Ascending aorta (tissue), 2 donors: ENCODE data around the gene HMMR. TPM values are rescaled to one million over a fixed set of nuclear protein-coding genes. Genes with fewer than 3 reads are reported as not detected.

Source experiments
- DNase-seq, 2 donors: peaks; one replicate each; pipeline ENCODE4 v3.0.0-alpha.2; 2019; ENCODE audit warnings: low spot score in 2 of 2
- H3K27ac ChIP-seq, 2 donors: fragments of 200-600 bp; sonication (generic); one replicate each; pipeline ENCODE4 v1.5.1; 2016 to 2017; ENCODE audit warnings: mild to moderate bottlenecking in 1 of 2
- H3K27me3 ChIP-seq: fragments of 200-600 bp; sonication (generic); one replicate; pipeline ENCODE4 v1.5.1; 2017
- H3K36me3 ChIP-seq, 2 donors: fragments of 200-600 bp; sonication (generic); one replicate each; pipeline ENCODE4 v1.5.1; 2016
- H3K4me1 ChIP-seq, 2 donors: fragments of 200-600 bp; sonication (generic); one replicate each; pipeline ENCODE4 v1.5.1; 2016 to 2017; ENCODE audit warnings: mild to moderate bottlenecking in 1 of 2
- H3K4me3 ChIP-seq, 2 donors: fragments of 200-600 bp; sonication (generic); one replicate each; pipeline ENCODE4 v1.5.1; 2016 to 2017; ENCODE audit warnings: mild to moderate bottlenecking in 1 of 2
- H3K9me3 ChIP-seq, 2 donors: fragments of 200-600 bp; sonication (generic); one replicate each; pipeline ENCODE4 v1.5.1; 2016
- CTCF ChIP-seq, 3 experiments: fragments of 200-600 bp in 2 of 3; fragments of 450-650 bp in 1 of 3; sonication (generic) in 2 of 3; IDR thresholded peaks; one replicate each; pipeline ENCODE4 v1.5.1; 2016 to 2019; ENCODE audit warnings: antibody characterized with exemption in 3 of 3, mild to moderate bottlenecking in 1 of 3, moderate library complexity in 1 of 3
- intact Hi-C: fragments of 100-400 bp; cut with DNase I; formaldehyde crosslinking; loops from one replicate; pipeline ENCODE4 v1.15.1; 2023
- total RNA-seq: library from RNA; depleted of rRNA; stranded (reverse); fragments of >200 nt; gene quantifications from one replicate; pipeline ENCODE4 v1.1.0, GENCODE V29; 2016

HMMR gene
- total RNA-seq, 1 donor from 2014 or later: not detected

GRCh38 chr5:163504079-163504931 is 43.9 kb downstream of the HMMR start:
- Histone ChIP-seq H3K4me1 (peaks cover 7 to 22% of the 10 kb centered on the region in 2 donors), H3K27ac (peak overlapping the region; percentile 97 to 99), H3K9me3 (no peaks in the 10 kb centered on the region), H3K27me3 (no peaks in the 10 kb centered on the region), H3K4me3 (peak overlapping the region; percentile 83 to 93), H3K36me3 (no peaks in the 10 kb centered on the region)
- TF ChIP-seq CTCF (IDR thresholded peaks at IDR 0.05): no peak
- intact Hi-C loops: no loop called here
- DNase-seq: peak in 1 of 2 donors; percentile 72

GRCh38 chr5:163505049-163505367 is 44.6 kb downstream of the HMMR start:
- DNase-seq: no peak
- peak overlapping the region; percentile 97 to 99 for H3K27ac ChIP-seq
- intact Hi-C loops: loop anchor here (1.0 kb wide), 2 partner anchors 45 to 68 kb away; partner anchors contain the start of genes CCNG1, HMMR and NUDCD2
- no peaks in the 10 kb centered on the region for H3K9me3 ChIP-seq
- peaks cover 7 to 25% of the 10 kb centered on the region in 2 donors for H3K4me1 ChIP-seq
- no peaks in the 10 kb centered on the region for H3K36me3 ChIP-seq
- H3K4me3 ChIP-seq: peak overlapping the region; percentile 83 to 93
- no peaks in the 10 kb centered on the region for H3K27me3 ChIP-seq
- no peak for TF ChIP-seq CTCF (IDR thresholded peaks at IDR 0.05)

- intact Hi-C loops: loop anchor here (1.0 kb wide), 2 partner anchors 45 to 68 kb away; partner anchors contain the start of genes CCNG1, HMMR and NUDCD2
- peaks cover 7 to 26% of the 10 kb centered on the region in 2 donors for H3K4me1 ChIP-seq
Measured at GRCh38 chr5:163505368-163506094, 45.1 kb downstream of the HMMR start, which contains the start of gene MAT2B. MAT2B (plus strand) TSS chr5:163505619; CDS start chr5:163505687, 68 bp downstream.

GRCh38 chr5:163506095-163506457 is 45.6 kb downstream of the HMMR start:
- H3K4me1 ChIP-seq: peaks cover 7 to 26% of the 10 kb centered on the region in 2 donors
- no peaks in the 10 kb centered on the region for H3K27me3 ChIP-seq
- peak overlapping the region; percentile 97 to 99 for H3K27ac ChIP-seq
- peak overlapping the region; percentile 83 to 93 for H3K4me3 ChIP-seq
- H3K9me3 ChIP-seq: no peaks in the 10 kb centered on the region
- no peak for DNase-seq
- intact Hi-C loops: no loop called here
- no peak for TF ChIP-seq CTCF (IDR thresholded peaks at IDR 0.05)
- no peaks in the 10 kb centered on the region for H3K36me3 ChIP-seq

More at GRCh38 chr5:163505368-163506094, 45.1 kb downstream of the HMMR start, which contains the start of gene MAT2B:
- DNase-seq: peak; percentile 77 to 97
- peak; percentile 20 to 63 (median 45) for TF ChIP-seq CTCF (IDR thresholded peaks at IDR 0.05)
- Histone ChIP-seq H3K36me3 (no peaks in the 10 kb centered on the region), H3K9me3 (no peaks in the 10 kb centered on the region), H3K27ac (peak within 1 kb of the TSS; percentile 97 to 99), H3K27me3 (no peaks in the 10 kb centered on the region), H3K4me3 (peak within 1 kb of the TSS; percentile 83 to 93)

- no peaks in the 10 kb centered on the region for H3K9me3 ChIP-seq
- intact Hi-C loops: no loop called here
- H3K4me1 ChIP-seq: peaks cover 7 to 28% of the 10 kb centered on the region in 2 donors
- peak overlapping the region; percentile 83 to 93 for H3K4me3 ChIP-seq
- no peaks in the 10 kb centered on the region for H3K36me3 ChIP-seq
- no peaks in the 10 kb centered on the region for H3K27me3 ChIP-seq
- no peak for TF ChIP-seq CTCF (IDR thresholded peaks at IDR 0.05)
- H3K27ac ChIP-seq: peak overlapping the region; percentile 97 to 99
- DNase-seq: no peak
Measured at GRCh38 chr5:163506726-163507125, 46.3 kb downstream of the HMMR start.
